Lung (tissue), 12 donors: ENCODE data around the gene LHCGR. TPM values are rescaled to one million over a fixed set of nuclear protein-coding genes. Genes with fewer than 3 reads are reported as not detected.
"Not testable (repeated sequence)": the region's sequence is repeated elsewhere in the genome, so short reads cannot be mapped to it uniquely, and the experiment has no call there.

Experiments used
- ATAC-seq: fragments of 200-7000 bp; cut with Tn5 transposase; one replicate; pipeline ENCODE4 v1.9.1; 2020; ENCODE audit warnings: moderate number of reproducible peaks; ENCODE audit not compliant: insufficient read depth, low FRiP score
- DNase-seq, 3 donors: peaks; one replicate each; pipeline ENCODE4 v3.0.0-alpha.2; 2013 to 2017
- H3K27ac ChIP-seq, 2 donors: one replicate each; pipeline ENCODE4 v1.5.1; 2013; ENCODE audit warnings: mild to moderate bottlenecking in 2 of 2, moderate library complexity in 2 of 2, control low read depth in 1 of 2, inconsistent platforms in 1 of 2, low read depth in 1 of 2, low read length in 1 of 2
- H3K27me3 ChIP-seq, 3 donors: one replicate each; pipeline ENCODE4 v1.5.1; 2013; ENCODE audit warnings: low read length in 2 of 3; ENCODE audit not compliant: control insufficient read depth in 3 of 3, insufficient read depth in 3 of 3
- H3K36me3 ChIP-seq, 4 donors: one replicate each; pipeline ENCODE4 v1.5.1; 2013; ENCODE audit warnings: low read length in 4 of 4, mild to moderate bottlenecking in 1 of 4, moderate library complexity in 1 of 4; ENCODE audit not compliant: control insufficient read depth in 4 of 4, insufficient read depth in 4 of 4
- H3K4me1 ChIP-seq, 5 donors: one replicate each; pipeline ENCODE4 v1.5.1; 2013; ENCODE audit warnings: low read length in 5 of 5, mild to moderate bottlenecking in 2 of 5, moderate library complexity in 1 of 5; ENCODE audit not compliant: control insufficient read depth in 5 of 5, insufficient read depth in 5 of 5
- H3K4me3 ChIP-seq: one replicate; pipeline ENCODE4 v1.5.1; 2013; ENCODE audit warnings: mild to moderate bottlenecking, control low read depth, moderate library complexity
- H3K9ac ChIP-seq, 2 donors: one replicate each; pipeline ENCODE4 v1.5.1; 2013; ENCODE audit warnings: low read length in 2 of 2, control low read depth in 1 of 2; ENCODE audit not compliant: insufficient read depth in 1 of 2
- H3K9me3 ChIP-seq, 4 donors: one replicate each; pipeline ENCODE4 v1.5.1; 2013; ENCODE audit warnings: low read length in 3 of 4, mild to moderate bottlenecking in 1 of 4, moderate library complexity in 1 of 4; ENCODE audit not compliant: control insufficient read depth in 4 of 4, insufficient read depth in 3 of 4
- WGBS, 2 donors: extraction: QIAGEN DNeasy Blood & Tissue Kit; methylation state at CpG; one replicate each; pipeline ENCODE4 v1.1.7; 2013; 5-methylcytosine and 5-hydroxymethylcytosine counted together
- polyA plus RNA-seq, 2 donors: library from polyadenylated mRNA; stranded (reverse); fragments of 200-250 nt; gene quantifications; one replicate each; pipeline ENCODE4 v1.2.1, GENCODE V29; 2013
- total RNA-seq, 2 donors: library from RNA; depleted of rRNA in 1 of 2; stranded (reverse); fragments of >200 nt in 1 of 2; gene quantifications; one replicate each; pipeline ENCODE4 v1.2.1, GENCODE V29; 2014 to 2021
- TF ChIP-seq, protein P1 (sequence below): IDR thresholded peaks from 2 replicates; pipeline ENCODE4 v1.5.1; 2012; ENCODE audit warnings: mild to moderate bottlenecking; ENCODE audit errors: control extremely low read depth, extremely low read depth
- donor health status: control.
- donor health status: control.
- donor health status: Bipolar disorder and iron deficiency.
- donor health status: healthy.
- donor health status: DM: yes; HTN: yes; CAD: no.

LHCGR gene
- total and polyA plus RNA-seq, 4 donors, result 0.02 to 0.26 (median 0.09) TPM

DNA sequence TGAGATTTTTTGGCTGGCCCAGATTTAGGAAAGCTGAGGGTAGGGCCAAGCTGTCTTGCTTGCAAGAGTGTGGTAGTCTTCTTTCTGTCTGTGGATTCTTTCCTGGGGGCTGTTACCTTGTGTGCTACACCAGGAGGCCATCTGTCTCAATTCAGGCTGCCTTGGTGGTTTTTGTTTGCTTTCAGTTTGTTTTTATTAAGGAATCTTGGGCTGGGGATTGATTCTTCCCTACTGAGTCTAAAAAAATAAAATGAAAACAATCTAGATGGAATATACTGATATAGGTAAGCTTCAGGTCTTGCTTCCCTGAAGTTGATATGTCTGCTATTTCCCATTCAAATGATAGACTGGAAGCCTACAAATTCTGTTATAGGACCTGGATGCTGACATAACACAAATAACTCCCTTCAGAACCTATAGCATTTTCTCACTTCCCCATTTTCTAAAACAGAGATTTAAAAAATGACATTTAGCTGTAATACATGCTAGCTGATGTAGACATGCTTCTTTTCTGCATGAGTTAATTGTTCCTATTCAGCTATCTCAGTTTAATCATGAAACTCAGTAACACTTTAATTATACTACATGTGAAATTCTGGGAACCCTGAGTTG, 5.3 kb downstream of the LHCGR start:
- Histone ChIP-seq H3K36me3 (no peaks in the 10 kb centered on the region), H3K9ac (no peak overlapping the region), H3K4me3 (no peak overlapping the region), H3K4me1 (peaks cover 0 to 6% (median 0%) of the 10 kb centered on the region in 5 donors), H3K9me3 (no peaks in the 10 kb centered on the region), H3K27ac (no peak overlapping the region), H3K27me3 (peaks cover 0 to 6% (median 0%) of the 10 kb centered on the region in 3 donors)
- DNase-seq (no peak), ATAC-seq (no peak)
- TF ChIP-seq, protein P1, sequence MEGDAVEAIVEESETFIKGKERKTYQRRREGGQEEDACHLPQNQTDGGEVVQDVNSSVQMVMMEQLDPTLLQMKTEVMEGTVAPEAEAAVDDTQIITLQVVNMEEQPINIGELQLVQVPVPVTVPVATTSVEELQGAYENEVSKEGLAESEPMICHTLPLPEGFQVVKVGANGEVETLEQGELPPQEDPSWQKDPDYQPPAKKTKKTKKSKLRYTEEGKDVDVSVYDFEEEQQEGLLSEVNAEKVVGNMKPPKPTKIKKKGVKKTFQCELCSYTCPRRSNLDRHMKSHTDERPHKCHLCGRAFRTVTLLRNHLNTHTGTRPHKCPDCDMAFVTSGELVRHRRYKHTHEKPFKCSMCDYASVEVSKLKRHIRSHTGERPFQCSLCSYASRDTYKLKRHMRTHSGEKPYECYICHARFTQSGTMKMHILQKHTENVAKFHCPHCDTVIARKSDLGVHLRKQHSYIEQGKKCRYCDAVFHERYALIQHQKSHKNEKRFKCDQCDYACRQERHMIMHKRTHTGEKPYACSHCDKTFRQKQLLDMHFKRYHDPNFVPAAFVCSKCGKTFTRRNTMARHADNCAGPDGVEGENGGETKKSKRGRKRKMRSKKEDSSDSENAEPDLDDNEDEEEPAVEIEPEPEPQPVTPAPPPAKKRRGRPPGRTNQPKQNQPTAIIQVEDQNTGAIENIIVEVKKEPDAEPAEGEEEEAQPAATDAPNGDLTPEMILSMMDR, result no peak

DNA sequence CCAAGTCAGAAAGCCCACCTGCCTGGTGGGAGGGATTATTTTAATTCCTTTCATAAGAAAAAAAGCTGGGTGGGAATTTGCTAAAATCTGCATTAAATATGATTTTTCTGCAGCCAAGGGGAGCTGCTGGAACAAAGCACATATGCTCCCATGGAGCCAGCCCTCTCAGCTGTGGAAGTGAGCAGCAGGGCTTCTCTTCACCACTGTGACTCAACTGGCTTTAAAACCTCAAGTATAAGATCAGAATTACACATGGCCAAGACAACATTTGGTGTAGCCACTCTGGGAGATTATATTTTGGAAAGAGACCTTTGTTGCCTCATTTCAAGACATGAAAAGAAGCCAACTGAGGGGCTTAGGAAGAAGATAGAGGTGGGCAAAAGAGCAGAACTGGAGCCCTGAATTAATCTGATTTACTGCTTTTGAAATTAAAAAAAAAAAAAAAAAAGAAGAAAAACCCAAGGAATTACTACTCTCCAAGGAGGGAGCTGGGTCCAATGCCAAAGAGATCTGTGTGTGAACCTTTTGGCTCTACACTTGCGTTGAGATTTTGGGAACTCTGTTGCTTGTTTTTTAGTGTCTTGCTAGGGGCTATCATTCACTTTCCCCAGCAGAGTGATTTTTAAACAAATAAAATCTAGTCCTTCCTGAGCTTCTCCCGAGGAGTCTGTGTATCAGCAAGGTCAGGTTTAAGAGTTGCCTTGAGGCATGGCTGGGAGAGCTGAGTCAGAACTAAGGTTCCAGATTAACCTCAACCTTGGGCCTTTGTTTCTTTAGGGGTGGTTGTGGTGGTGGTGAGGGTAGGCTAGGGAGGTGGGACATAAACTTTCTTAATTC, 6.0 kb downstream of the LHCGR start:
- H3K9me3 ChIP-seq, result no peaks in the 10 kb centered on the region
- TF ChIP-seq, protein P1, result no peak
- WGBS, 2 donors, result 76% methylated on average over 2 of the region's 2 CpGs
- DNase-seq, result no peak
- H3K9ac ChIP-seq, result no peak overlapping the region
- no peaks in the 10 kb centered on the region for H3K36me3 ChIP-seq
- no peak overlapping the region for H3K4me3 ChIP-seq
- H3K27ac ChIP-seq, result no peak overlapping the region
- peaks cover 0 to 2% (median 0%) of the 10 kb centered on the region in 3 donors for H3K27me3 ChIP-seq
- no peak for ATAC-seq
- H3K4me1 ChIP-seq, result no peaks in the 10 kb centered on the region

DNA sequence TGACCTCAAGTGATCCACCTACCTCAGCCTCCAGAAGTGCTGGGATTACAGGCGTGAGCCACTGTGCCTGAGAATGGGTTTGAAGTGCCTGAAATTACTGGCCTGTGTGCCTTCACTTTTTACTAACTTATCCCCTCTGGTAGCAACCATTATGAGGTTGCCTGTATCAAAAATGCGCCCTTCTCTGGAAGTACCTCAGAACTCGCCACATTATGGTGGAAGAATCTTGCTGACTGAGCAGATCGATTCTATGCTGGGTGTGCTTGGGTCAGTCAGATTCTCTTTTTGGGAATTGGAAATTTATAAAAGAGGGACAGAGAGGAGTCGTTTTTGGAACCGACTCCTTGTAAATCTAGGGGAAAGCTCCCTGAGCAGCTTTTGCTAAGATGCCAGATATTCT, 8.2 kb downstream of the LHCGR start:
- no peaks in the 10 kb centered on the region for H3K27me3 ChIP-seq
- H3K9ac ChIP-seq, result no peak overlapping the region
- DNase-seq, result no peak
- no peaks in the 10 kb centered on the region for H3K36me3 ChIP-seq
- 75 to 94% methylated on average over 6 of the region's 6 CpGs for WGBS, 2 donors
- TF ChIP-seq, protein P1, result no peak
- no peak overlapping the region for H3K27ac ChIP-seq
- H3K9me3 ChIP-seq, result no peaks in the 10 kb centered on the region
- no peaks in the 10 kb centered on the region for H3K4me1 ChIP-seq
- H3K4me3 ChIP-seq, result no peak overlapping the region
- no peak for ATAC-seq

DNA sequence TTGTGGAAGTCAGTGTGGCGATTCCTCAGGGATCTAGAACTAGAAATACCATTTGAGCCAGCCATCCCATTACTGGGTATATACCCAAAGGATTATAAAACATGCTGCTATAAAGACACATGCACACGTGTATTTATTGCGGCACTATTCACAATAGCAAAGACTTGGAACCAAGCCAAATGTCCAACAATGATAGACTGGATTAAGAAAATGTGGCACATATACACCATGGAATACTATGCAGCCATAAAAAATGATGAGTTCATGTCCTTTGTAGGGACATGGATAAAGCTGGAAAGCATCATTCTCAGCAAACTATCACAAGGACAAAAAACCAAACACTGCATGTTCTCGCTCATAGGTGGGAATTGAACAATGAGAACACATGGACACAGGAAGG, 16.3 kb downstream of the LHCGR start:
- H3K36me3 ChIP-seq, H3K27ac ChIP-seq, H3K9ac ChIP-seq, H3K9me3 ChIP-seq, H3K4me3 ChIP-seq, ATAC-seq, DNase-seq, H3K27me3 ChIP-seq, H3K4me1 ChIP-seq: not testable (repeated sequence)
- 96 to 97% methylated on average over 4 of the region's 4 CpGs for WGBS, 2 donors
